Left ventricle myocardium inferior (tissue), 1 donor: ENCODE results near the gene TRIM41. TPM values are rescaled to one million over a fixed set of nuclear protein-coding genes. Genes with fewer than 3 reads are reported as not detected.

Experiments used
- DNase-seq: peaks from one replicate; pipeline ENCODE4 v3.0.0-alpha.2; 2020
- H3K27ac ChIP-seq: fragments of 200-600 bp; replicated peaks from 2 replicates; pipeline ENCODE4 v1.8.0; 2021
- H3K27me3 ChIP-seq: fragments of 200-600 bp; 2 replicates; pipeline ENCODE4 v1.8.0; 2021; ENCODE audit warnings: low read depth
- H3K36me3 ChIP-seq: fragments of 200-600 bp; 2 replicates; pipeline ENCODE4 v1.8.0; 2021
- H3K4me1 ChIP-seq: fragments of 200-600 bp; 2 replicates; pipeline ENCODE4 v1.8.0; 2021
- H3K4me3 ChIP-seq: fragments of 200-600 bp; 2 replicates; pipeline ENCODE4 v1.8.0; 2021; ENCODE audit warnings: mild to moderate bottlenecking, moderate library complexity
- H3K9me3 ChIP-seq: fragments of 200-600 bp; replicated peaks from 2 replicates; pipeline ENCODE4 v1.8.0; 2021
- CTCF ChIP-seq: fragments of 200-600 bp; IDR thresholded peaks from 2 replicates; pipeline ENCODE4 v1.8.0; 2021; ENCODE audit warnings: antibody characterized with exemption, mild to moderate bottlenecking, borderline replicate concordance
- intact Hi-C: fragments of 100-400 bp; cut with micrococcal nuclease; formaldehyde crosslinking; loops from one replicate; pipeline ENCODE4 v1.11.0; 2022
- total RNA-seq: library from RNA; stranded (reverse); fragmentation: NEBNext Ultra II Directional; extraction: Animal tissue kit (Norgen Biotek cat#: 25700); gene quantifications from one replicate; pipeline ENCODE4 v1.2.1, GENCODE V29; 2021
- donor health status: DM: no; HTN: yes; CAD: no; lungs with severe emphysema.

TRIM41 gene
- total RNA-seq, 1 donor from 2014 or later: 26.4 TPM

GRCh38 chr5:181197326-181197951 lies 25.6 kb upstream of the TRIM41 start:
- H3K4me3 ChIP-seq: no peak overlapping the region
- intact Hi-C loops: no loop called here
- no peak for DNase-seq
- TF ChIP-seq CTCF: no peak
- no peak overlapping the region for H3K27ac ChIP-seq
- H3K36me3 ChIP-seq: peaks cover 3% of the 10 kb centered on the region
- no peaks in the 10 kb centered on the region for H3K9me3 ChIP-seq
- peaks cover 24% of the 10 kb centered on the region for H3K4me1 ChIP-seq
- no peaks in the 10 kb centered on the region for H3K27me3 ChIP-seq

GRCh38 chr5:181198106-181198685 lies 24.9 kb upstream of the TRIM41 start:
- H3K9me3 ChIP-seq: no peaks in the 10 kb centered on the region
- H3K36me3 ChIP-seq: peaks cover 3% of the 10 kb centered on the region
- H3K4me1 ChIP-seq: peaks cover 16% of the 10 kb centered on the region
- DNase-seq: no peak
- H3K4me3 ChIP-seq: no peak overlapping the region
- TF ChIP-seq CTCF: no peak
- no peaks in the 10 kb centered on the region for H3K27me3 ChIP-seq
- intact Hi-C loops: no loop called here
- no peak overlapping the region for H3K27ac ChIP-seq

- Histone ChIP-seq H3K9me3 (no peaks in the 10 kb centered on the region), H3K4me1 (peaks cover 16% of the 10 kb centered on the region), H3K27me3 (no peaks in the 10 kb centered on the region), H3K4me3 (no peak overlapping the region), H3K27ac (no peak overlapping the region), H3K36me3 (peaks cover 3% of the 10 kb centered on the region)
- no peak for DNase-seq
- intact Hi-C loops: no loop called here
- no peak for TF ChIP-seq CTCF
These were observed 24.1 kb upstream of the TRIM41 start for GRCh38 chr5:181198905-181199519.

- Histone ChIP-seq H3K36me3 (peaks cover 3% of the 10 kb centered on the region), H3K4me1 (peaks cover 18% of the 10 kb centered on the region), H3K27me3 (no peaks in the 10 kb centered on the region), H3K4me3 (no peak overlapping the region), H3K9me3 (no peaks in the 10 kb centered on the region), H3K27ac (no peak overlapping the region)
- no peak for DNase-seq
- intact Hi-C loops: no loop called here
- no peak for TF ChIP-seq CTCF
These were observed 23.0 kb upstream of the TRIM41 start for GRCh38 chr5:181199881-181200638.

GRCh38 chr5:181200816-181201215 lies 22.3 kb upstream of the TRIM41 start:
- no peak overlapping the region for H3K27ac ChIP-seq
- DNase-seq: no peak
- H3K27me3 ChIP-seq: no peaks in the 10 kb centered on the region
- no peaks in the 10 kb centered on the region for H3K36me3 ChIP-seq
- H3K4me3 ChIP-seq: no peak overlapping the region
- intact Hi-C loops: no loop called here
- TF ChIP-seq CTCF: no peak
- peaks cover 26% of the 10 kb centered on the region for H3K4me1 ChIP-seq
- H3K9me3 ChIP-seq: no peaks in the 10 kb centered on the region
